Renal pelvis (tissue), 4 donors: ENCODE measurements around the gene JAM3. TPM values are rescaled to one million over a fixed set of nuclear protein-coding genes. Genes with fewer than 3 reads are reported as not detected.
"Not testable (repeated sequence)": the region's sequence is repeated elsewhere in the genome, so short reads cannot be mapped to it uniquely, and the experiment has no call there.

Experiments used
- DNase-seq: peaks from one replicate; pipeline ENCODE4 v3.0.0-alpha.2; 2013
- polyA plus RNA-seq, 3 donors: library from polyadenylated mRNA; unstranded; fragments of 120-200 nt; gene quantifications; one replicate each; pipeline ENCODE4 v1.2.1, GENCODE V29; 2013; ENCODE audit not compliant: insufficient read length in 3 of 3

JAM3 gene
- polyA plus RNA-seq, 3 donors = 52.9 to 58.2 (median 54.7) TPM

DNA sequence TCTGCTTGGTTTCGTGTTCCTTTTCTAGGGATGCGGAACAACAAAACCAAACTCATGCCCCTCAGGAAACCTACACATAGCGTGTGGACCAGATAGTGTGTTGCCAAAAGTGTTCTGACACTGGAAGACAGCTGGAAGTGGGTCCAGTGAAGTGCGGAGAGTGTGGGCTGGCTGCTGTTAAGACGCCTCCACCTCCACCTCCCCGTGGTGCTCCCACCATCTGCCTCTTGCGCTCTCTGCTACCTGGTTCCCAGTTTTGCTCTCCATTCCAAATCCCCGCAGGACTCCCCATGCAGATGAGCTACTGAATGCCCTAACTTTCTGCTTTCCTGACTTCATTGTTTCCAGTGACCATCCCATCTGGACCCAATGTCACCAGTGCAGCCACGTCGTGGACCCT is 103.1 kb downstream of the JAM3 start:
- no peak for DNase-seq

DNA sequence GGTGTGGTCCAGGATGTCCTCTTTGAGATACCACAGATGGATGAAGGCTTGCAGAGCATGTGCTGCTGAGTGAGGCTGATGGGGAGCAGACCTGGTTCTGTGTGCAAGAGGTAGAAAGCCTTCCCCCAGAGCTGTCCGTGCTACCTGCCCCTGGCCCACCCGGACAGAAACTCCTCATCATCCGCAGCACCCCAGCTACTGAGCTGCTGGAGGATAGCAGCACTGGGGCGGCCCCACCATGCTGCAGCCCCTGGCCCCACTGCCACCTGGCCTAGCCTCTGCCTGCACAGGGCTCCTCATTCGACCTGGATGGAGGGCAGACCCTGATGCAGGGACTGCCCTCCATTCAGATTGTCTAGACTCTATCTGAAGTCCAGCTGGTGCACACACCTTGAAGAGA is 104.4 kb downstream of the JAM3 start:
- no peak for DNase-seq

GRCh38 chr11:134176284-134176683 is 107.4 kb downstream of the JAM3 start:
- DNase-seq = no peak

DNA sequence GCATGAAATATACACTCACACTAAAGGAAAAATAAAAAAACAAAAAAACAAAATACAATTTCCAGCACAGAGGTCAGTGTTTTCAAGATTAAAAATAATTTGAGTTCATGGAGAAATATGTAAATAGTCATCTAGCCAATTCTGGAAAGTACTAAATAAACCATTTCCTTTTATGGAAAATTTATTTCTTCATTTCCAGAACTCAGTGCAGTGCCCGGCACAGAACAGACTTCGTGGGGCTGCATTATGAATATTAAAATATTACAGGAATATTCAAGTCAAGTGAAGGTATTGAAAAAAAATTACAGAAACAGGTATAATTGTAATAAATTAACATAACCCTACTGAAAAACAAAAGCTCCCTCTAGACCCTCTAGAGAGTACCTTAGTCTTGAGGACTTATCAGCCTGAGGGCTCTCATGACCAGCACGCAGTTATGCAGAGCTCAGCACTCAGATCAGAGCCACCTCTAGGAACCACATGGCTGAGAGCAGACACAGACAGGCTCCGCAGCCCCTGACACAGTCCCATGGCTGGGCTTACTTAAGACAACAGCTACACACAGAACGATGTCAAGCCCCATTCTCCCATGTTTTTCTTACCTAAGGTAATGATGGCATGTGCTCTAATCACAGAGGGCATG is 109.3 kb downstream of the JAM3 start:
- no peak for DNase-seq

DNA sequence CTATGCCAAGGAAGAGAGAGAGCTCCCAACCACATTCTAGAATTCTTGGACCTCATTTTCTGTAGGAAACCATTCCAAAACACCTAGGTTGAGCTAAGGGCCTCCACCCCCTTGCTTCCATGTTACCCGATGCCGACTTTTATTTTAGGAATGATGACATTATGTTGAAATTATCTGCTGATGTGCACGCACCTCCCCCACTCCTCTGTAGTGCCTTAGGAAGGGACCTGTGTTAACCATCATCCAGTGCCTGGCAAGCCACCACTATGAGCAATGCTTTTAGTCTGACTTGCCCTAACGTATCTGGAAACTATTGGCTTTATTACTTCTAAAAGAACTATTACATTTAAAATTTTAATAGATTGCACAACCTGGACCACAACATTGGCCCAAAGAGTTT is 112.8 kb downstream of the JAM3 start:
- no peak for DNase-seq

GRCh38 chr11:134188092-134188491 is 119.2 kb downstream of the JAM3 start:
- DNase-seq = not testable (repeated sequence)

DNA sequence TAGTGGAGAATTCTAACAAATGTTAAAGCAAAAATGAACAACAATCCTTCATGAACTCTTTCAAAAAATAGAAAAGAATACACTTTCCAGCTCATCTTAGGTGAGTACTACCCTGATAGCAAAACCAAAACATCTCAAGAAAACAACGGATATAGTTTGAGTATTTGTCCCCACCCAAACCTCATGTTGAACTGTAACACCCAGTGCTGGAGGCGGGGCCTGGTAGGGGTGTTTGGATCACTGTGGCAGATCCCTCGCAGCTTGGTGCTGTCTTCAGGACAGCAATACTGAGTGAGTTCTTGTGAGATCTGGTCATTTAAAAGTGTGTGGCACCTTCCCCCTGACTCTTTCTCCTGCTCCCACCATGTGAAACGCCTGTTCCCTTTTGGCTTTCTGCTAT is 127.9 kb downstream of the JAM3 start:
- no peak for DNase-seq

GRCh38 chr11:134199531-134199930 is 130.7 kb downstream of the JAM3 start:
- no peak for DNase-seq

GRCh38 chr11:134200688-134201087 is 131.8 kb downstream of the JAM3 start:
- no peak for DNase-seq

Other genes with a start within 250 kb of the JAM3 start
- gene SPATA19, start 223.6 kb upstream of the JAM3 start, polyA plus RNA-seq = not detected
- 1 to 10 TPM; 6.3 to 9.9 (median 8.4) TPM for gene IGSF9B, start 112.1 kb upstream of the JAM3 start, polyA plus RNA-seq
- 10 to 100 TPM; 31.8 to 40.9 (median 37.5) TPM for gene NCAPD3, start 154.9 kb downstream of the JAM3 start, polyA plus RNA-seq
- 10 to 100 TPM; 48.9 to 61.2 (median 59.8) TPM for gene VPS26B, start 155.6 kb downstream of the JAM3 start, polyA plus RNA-seq
- gene THYN1, start 184.3 kb downstream of the JAM3 start, polyA plus RNA-seq = 10 to 100 TPM; 63.7 to 78.8 (median 76.2) TPM
- 10 to 100 TPM; 41.2 to 56.3 (median 50.3) TPM for gene ACAD8, start 184.5 kb downstream of the JAM3 start, polyA plus RNA-seq
- gene GLB1L3, start 207.3 kb downstream of the JAM3 start, polyA plus RNA-seq = 1 to 10 TPM; 1.6 to 1.8 (median 1.8) TPM